Medulla oblongata (tissue), 1 donor: ENCODE results near the gene ADIPOQ.
"Not testable (repeated sequence)": the region's sequence is repeated elsewhere in the genome, so short reads cannot be mapped to it uniquely, and the experiment has no call there.

Experiments
- DNase-seq: peaks from one replicate; pipeline ENCODE4 v3.0.0-alpha.2; 2015; ENCODE audit errors: extremely low spot score

ADIPOQ gene

GRCh38 chr3:186842426-186843038 lies at the start of gene ADIPOQ:
Gene ADIPOQ (plus strand): TSS chr3:186842710. CDS start chr3:186853059, 10,349 bp downstream.
- DNase-seq, result no peak

- no peak for DNase-seq
Observed at GRCh38 chr3:186798239-186798874, 44.2 kb upstream of the ADIPOQ start.

DNA sequence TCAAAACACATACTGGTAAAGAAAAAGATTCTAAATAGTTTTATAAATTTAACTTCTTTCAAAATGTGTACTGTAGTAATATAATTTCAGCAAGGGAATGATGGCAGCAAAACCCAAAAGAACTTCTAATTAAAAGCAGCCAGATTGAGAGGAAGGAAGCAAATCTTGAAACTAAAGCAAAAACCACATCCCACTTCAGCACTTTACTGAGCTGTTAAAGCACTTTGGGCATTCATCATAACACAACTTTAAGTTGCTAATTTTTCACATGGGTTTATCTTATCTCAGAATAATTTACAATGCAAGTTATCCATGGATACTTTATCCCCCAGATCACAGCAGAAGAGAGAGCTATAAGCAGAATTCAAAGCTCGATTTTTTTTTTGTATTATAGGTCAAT lies 42.2 kb upstream of the ADIPOQ start:
- DNase-seq, result no peak

- no peak for DNase-seq
Observed at GRCh38 chr3:186802701-186803100, 39.8 kb upstream of the ADIPOQ start.

DNA sequence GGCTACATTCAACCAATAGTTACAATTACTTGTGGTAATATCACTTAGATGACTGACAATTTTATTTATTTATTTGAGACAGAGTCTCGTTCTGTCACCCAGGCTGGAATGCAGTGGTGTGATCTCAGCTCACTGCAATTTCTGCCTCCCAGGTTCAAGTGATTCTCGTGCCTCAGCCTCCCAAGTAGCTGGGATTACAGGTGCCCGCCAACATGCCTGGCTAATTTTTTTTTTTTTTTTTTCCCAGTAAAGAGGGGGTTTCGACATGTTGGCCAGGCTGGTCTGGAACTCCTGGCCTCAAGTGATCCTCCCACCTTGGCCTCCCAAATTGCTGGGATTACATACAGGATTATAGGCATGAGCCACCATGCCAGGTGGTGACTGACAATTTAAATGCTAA lies 39.1 kb upstream of the ADIPOQ start:
- not testable (repeated sequence) for DNase-seq

DNA sequence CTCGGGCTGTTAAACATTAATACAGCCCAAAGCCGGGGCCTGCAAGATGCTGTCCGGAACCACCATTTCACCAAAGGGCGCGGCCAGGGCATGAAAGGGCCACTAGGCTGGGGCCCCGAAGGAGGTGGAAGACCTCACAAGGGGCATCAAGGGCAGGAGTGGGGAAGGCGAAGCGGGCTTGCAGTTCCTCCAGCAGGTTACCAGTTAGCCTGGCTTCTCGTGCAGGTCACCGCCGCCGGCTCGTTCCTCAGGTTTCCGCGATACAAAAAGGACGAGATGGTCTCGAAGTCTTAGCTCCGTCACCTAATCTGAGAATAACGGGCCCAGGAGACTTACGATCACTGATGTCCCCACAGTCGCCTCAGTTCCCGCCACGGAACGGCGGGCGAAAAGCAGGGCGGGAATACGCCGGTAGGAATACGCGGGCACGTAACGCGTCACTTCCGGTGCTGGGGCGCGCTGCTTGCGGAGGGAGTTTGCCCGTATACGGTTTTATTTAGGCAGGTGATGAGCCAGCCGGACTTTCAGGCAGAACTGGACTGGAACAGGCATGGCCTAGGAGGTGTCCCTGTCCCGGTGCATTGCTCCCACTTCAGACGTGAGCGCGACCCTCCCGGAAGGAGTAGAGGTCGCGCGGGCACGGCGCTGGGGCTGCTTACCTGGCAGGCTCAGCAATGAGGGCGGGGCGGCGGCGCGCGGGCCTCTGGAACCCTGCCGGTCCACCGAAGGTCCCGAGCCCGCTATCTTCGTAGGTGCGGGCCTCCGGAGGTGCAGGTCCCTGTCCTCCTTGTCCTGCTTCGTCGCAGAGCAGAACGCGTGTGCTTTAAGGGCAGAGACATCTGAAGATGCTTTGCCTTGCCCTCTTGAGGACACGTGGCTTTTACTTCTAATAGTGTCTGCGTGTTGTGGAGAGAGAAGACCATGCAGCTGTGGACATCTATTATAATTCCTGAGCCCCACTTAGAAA lies 36.1 kb upstream of the ADIPOQ start, which contains the start of gene RFC4:
Gene RFC4, minus strand, starts transcription at position 394 of the 967 bp plus-strand sequence. CDS start 1,769 bp downstream, outside the sequence.
- DNase-seq, result peak; percentile 85

GRCh38 chr3:186807231-186807630 lies 35.3 kb upstream of the ADIPOQ start:
- no peak for DNase-seq

- DNase-seq, result no peak
Observed at GRCh38 chr3:186810336-186810996, 32.0 kb upstream of the ADIPOQ start.

DNA sequence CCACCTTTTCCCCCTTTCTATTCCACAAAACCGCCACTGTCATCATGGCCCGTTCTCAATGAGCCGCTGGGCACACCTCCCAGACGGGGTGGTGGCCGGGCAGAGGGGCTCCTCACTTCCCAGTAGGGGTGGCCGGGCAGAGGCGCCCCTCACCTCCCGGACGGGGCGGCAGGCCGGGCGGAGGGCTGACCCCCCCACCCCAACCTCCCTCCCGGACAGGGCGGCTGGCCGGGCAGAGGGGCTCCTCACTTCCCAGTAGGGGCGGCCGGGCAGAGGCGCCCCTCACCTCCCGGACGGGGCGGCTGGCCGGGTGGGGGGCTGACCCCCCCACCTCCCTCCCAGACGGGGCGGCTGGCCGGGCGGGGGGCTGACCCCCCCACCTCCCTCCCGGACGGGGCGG lies 31.2 kb upstream of the ADIPOQ start:
- not testable (repeated sequence) for DNase-seq

DNA sequence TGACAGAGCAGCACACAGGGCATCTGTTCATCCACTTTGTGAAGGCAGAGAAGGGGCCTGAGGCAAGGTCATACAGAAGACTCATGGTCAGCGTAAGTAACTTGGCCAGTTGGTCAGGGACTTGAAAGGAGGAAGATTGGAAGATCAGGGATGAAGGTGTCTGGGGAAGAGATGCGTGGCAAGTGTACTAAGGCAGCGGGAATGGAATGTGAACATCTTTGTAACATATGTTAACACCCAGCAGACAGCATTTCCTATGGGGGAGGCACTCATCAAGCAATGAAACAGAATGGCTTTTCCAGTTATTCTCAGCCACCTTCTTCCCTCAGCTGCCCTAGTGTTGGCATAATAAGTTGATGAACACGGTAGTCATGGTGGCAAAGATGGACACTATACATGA lies 28.4 kb upstream of the ADIPOQ start:
- DNase-seq, result no peak

- DNase-seq, result no peak
Observed at GRCh38 chr3:186815435-186815834, 27.1 kb upstream of the ADIPOQ start.

GRCh38 chr3:186818516-186818915 lies 24.0 kb upstream of the ADIPOQ start:
- DNase-seq, result no peak

DNA sequence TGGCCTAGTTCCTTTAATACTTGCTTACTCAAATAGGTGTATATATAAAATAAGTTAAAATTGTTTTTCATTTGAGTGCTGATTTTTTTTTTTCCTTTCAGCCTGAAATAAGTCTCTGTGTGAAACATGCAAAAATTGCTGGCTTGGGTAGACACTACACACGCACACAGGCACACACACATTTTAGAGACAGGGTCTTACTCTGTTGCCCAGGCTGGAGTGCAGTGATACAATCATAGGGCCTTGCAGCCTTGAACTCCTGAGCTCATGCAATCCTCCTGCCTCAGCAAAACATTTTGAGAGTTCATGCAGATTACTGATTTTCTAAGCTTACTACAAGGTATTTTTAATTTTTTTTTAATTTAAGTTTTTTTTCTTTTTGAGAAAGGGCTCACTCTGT lies 23.6 kb upstream of the ADIPOQ start:
- no peak for DNase-seq

GRCh38 chr3:186821429-186822387 lies 20.8 kb upstream of the ADIPOQ start:
- DNase-seq, result peak; percentile 73

DNA sequence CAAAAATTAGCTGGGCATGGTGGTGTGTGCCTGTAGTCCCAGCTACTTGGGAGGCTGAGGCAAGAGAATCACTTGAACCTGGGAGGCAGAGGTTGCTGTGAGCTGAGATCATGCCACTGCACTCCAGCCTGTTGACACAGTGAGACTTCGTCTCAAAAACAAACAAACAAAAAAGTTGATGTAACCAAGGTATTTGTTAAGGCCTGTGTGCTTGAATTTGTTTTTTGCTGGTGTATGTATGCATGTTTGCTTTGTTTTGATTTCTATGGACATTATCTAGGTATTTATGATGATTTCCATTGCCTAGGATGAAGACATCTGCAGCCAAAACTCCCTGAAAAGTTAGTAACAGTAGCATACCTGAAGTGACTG lies 20.1 kb upstream of the ADIPOQ start:
- not testable (repeated sequence) for DNase-seq

DNA sequence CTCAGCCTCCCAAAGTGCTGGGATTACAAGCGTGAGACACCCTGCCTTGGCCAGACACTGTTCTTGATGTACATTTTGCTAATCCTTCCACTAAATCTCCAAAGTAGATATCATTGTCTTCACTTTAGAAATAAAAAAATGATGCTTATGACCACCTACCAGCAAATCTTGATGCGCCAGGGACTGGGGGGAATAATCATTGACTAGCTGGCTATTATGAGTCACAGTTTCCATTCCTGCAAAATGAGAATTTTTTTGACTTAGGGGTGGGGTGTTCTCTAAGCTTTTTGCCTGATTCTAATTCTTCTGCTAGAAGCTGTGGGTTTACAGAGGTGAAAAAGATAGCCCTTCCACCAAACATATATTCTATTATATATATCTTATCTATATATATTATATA lies 19.1 kb upstream of the ADIPOQ start:
- no peak for DNase-seq

GRCh38 chr3:186824430-186825139 lies 17.9 kb upstream of the ADIPOQ start:
- no peak for DNase-seq

- DNase-seq, result peak; percentile 36
Observed at GRCh38 chr3:186825294-186825821, 17.2 kb upstream of the ADIPOQ start.

- DNase-seq, result no peak
Observed at GRCh38 chr3:186825872-186826409, 16.6 kb upstream of the ADIPOQ start.
